ENCODE results near the gene PRPF6. TPM values are rescaled to one million over a fixed set of nuclear protein-coding genes. Genes with fewer than 3 reads are reported as not detected.

Gene PRPF6
- total and polyA plus RNA-seq, 2 of the 13 experiments (the other 11 are each of a cell fraction or from before 2014, with no cell fraction given), result 63.7 to 101 TPM

DNA sequence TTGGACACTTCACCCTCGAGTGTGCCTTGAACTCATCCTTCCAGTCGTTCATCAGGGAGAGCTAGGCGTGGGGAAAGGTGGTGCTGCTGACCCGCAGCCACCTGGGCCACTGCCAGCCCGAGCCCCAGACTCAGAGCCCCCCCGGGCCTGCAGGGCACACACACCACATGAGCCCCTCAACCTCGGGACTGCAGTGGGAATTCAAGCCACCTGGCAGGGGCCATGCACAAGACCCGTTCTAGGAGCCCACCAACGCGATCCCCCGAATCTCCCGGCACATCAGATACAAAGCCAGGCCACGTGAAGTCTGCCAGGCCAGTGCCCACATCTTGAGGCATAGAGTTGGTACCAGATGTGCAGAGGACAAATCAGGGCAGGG lies 14.0 kb upstream of the PRPF6 start:
- H3K4me1 ChIP-seq (ENCODE audit: insufficient read depth, low read length), result peaks cover 31% of the 10 kb centered on the region
- H3K4me2 ChIP-seq (ENCODE audit: low read depth, low read length), result no peak overlapping the region
- no TSS peak for BruUV-seq (replicated peaks)
- peaks cover 13% of the 10 kb centered on the region for H3K79me2 ChIP-seq (ENCODE audit: insufficient read depth, low read length)
- POLR2A ChIA-PET, result interaction anchor here (0.8 to 3.1 kb wide), 3 partner anchors 8 to 13 kb away, joined by 3 to 78 read pairs (median 16); partner anchors contain the start of genes PRPF6, SAMD10 and UCKL1
- 93% methylated on average over 12 of the region's 13 CpGs for WGBS (ENCODE audit: low lambda C conversion rate)
- no peak overlapping the region for H3K4me3 ChIP-seq (replicated peaks in 1 of 3; ENCODE audit: insufficient read depth in 1 of 3, low read depth in 2 of 3, low read length in 3 of 3)
- intact Hi-C loops (cut with micrococcal nuclease; ENCODE audit: unreplicated experiment), result loop anchor here (10.0 kb wide), 1 partner anchor 1602 kb away; the partner anchor contains the start of gene LAMA5
- no peak for FAIRE-seq
- no peaks in the 10 kb centered on the region for H4K20me1 ChIP-seq (ENCODE audit: insufficient read depth, low read length)
- H2AFZ ChIP-seq (ENCODE audit: low read length), result no peak overlapping the region
- no peaks in the 10 kb centered on the region for H3K27me3 ChIP-seq (ENCODE audit: control insufficient read depth in 1 of 2, insufficient read depth in 2 of 2, low read length in 2 of 2)
- H3K9me3 ChIP-seq (ENCODE audit: low read length), result no peaks in the 10 kb centered on the region
- H3K9ac ChIP-seq (ENCODE audit: insufficient read depth, low read depth, low read length), result no peak overlapping the region
- in situ Hi-C loops (cut with HindIII; ENCODE audit: extremely low pct_ligation_motif_present, low pct_unique_long_range_greater_than_20kb), result no loop called here
- CTCF ChIA-PET (ENCODE audit: low intra/inter-chr PET ratio, low total read pairs), result no interaction called here
- H3K27ac ChIP-seq (ENCODE audit: extremely low read length, insufficient read depth, low read length), result no peak overlapping the region
- no peak for ATAC-seq
- peaks cover 35 to 47% of the 10 kb centered on the region in 2 experiments for H3K36me3 ChIP-seq (replicated peaks in 1 of 2; ENCODE audit: control insufficient read depth in 1 of 2, insufficient read depth in 2 of 2, low read length in 2 of 2)
- no peak for DNase-seq (ENCODE audit: low spot score)
- TF ChIP-seq FOXM1 (CRISPR knock-in tag; IDR thresholded peaks at IDR 0.05) (no peak), ZNF768 (CRISPR knock-in tag; IDR thresholded peaks at IDR 0.05) (0 out of 2 replicates have a peak, but pooled peaks have one; percentile 9), HNF1A (IDR thresholded peaks at IDR 0.05; ENCODE audit: low read depth) (no peak), HNF1A (CRISPR knock-in tag; IDR thresholded peaks at IDR 0.05; ENCODE audit: borderline replicate concordance) (no peak), HNRNPH1 (optimal IDR thresholded peaks at IDR 0.05; ENCODE audit: low read depth, low read length) (no peak), ZSCAN29 (CRISPR knock-in tag; conservative IDR thresholded peaks at IDR 0.05) (no peak), KAT7 (CRISPR knock-in tag; IDR thresholded peaks at IDR 0.05; ENCODE audit: borderline replicate concordance) (no peak), ZSCAN9 (CRISPR knock-in tag; IDR thresholded peaks at IDR 0.05; ENCODE audit: borderline replicate concordance) (no peak), BHLHE40 (IDR thresholded peaks at IDR 0.05; ENCODE audit: low read length) (no peak), SIX1 (CRISPR knock-in tag; IDR thresholded peaks at IDR 0.05; ENCODE audit: borderline replicate concordance) (no peak), DMTF1 (CRISPR knock-in tag; IDR thresholded peaks at IDR 0.05) (no peak), XRCC5 (optimal IDR thresholded peaks at IDR 0.05; ENCODE audit: low read length) (no peak), ZNF326 (CRISPR knock-in tag; IDR thresholded peaks at IDR 0.05; ENCODE audit: borderline replicate concordance) (no peak), RFXAP (CRISPR knock-in tag; IDR thresholded peaks at IDR 0.05; ENCODE audit: borderline replicate concordance) (no peak), MIER2 (CRISPR knock-in tag; IDR thresholded peaks at IDR 0.05) (no peak), ZNF792 (CRISPR knock-in tag; IDR thresholded peaks at IDR 0.05) (no peak), ZMYM2 (CRISPR knock-in tag; IDR thresholded peaks at IDR 0.05) (no peak), NPAS2 (CRISPR knock-in tag; IDR thresholded peaks at IDR 0.05; ENCODE audit: borderline replicate concordance) (no peak), ATM (IDR thresholded peaks at IDR 0.05; ENCODE audit: borderline replicate concordance) (no peak), SIN3B (IDR thresholded peaks at IDR 0.05; ENCODE audit: low read length) (no peak), ARNT2 (CRISPR knock-in tag; IDR thresholded peaks at IDR 0.05; ENCODE audit: low read depth) (no peak), KDM5B (CRISPR knock-in tag; IDR thresholded peaks at IDR 0.05; ENCODE audit: borderline replicate concordance) (no peak), ZNF225 (CRISPR knock-in tag; IDR thresholded peaks at IDR 0.05) (no peak)

Data from HepG2 (cell line).